GM18870 (cell line): ENCODE measurements around the gene ANKRD60.

Source experiments
- ATAC-seq: cut with Tn5 transposase; IDR thresholded peaks from one replicate; pipeline ENCODE4 v1.9.1; 2021; ENCODE audit warnings: moderate library complexity; ENCODE audit not compliant: unreplicated experiment

Gene ANKRD60

GRCh38 chr20:58167759-58168158 is 60.7 kb downstream of the ANKRD60 start:
- ATAC-seq, result no peak
